ENCODE data around the gene C16orf92.

C16orf92 gene

DNA sequence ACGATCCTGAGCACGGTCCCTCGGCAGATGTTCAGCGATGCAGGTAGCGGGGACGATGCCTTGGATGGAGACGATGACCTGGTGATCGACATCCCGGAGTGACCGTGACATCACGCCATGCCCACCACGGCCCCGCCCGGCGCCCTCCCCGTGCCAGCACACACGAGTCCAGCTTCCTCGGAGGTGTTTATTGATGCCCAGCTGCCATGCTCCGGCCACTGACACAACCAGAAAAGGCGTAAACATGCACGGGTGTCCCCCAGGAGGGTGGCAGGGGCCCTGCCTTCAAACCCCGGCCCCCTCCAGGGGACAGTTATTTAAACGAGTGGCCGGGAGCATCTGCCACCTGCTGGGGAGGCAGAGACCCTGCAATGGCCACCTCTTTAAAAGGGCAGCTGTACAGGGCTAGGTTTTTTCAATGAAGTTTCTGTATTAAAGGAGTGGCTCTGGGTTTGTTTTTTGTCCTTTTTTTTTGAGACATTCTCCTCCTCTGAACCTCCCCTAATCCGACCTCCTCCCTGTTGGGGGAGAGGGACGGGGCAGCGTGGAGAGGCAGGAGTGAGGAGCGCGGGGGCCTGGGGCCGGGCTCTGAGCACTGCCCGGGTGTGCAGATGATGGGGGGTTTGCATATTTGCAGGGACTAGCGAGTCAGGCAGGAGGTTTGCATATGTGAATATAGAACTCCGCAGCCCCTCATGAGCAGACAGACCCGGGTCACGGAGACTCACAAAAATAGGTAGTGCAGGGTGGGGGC lies 17.5 kb upstream of the C16orf92 start:
- Histone ChIP-seq H3K9me3 (no peaks in the 10 kb centered on the region), H3K27ac (no peak overlapping the region), H3K4me1 (peaks cover 0 to 15% (median 4%) of the 10 kb centered on the region in 4 donors), H3K4me3 (no peak overlapping the region), H3K36me3 (peaks cover 0 to 42% (median 22%) of the 10 kb centered on the region in 3 donors), H3K27me3 (peaks cover 0 to 43% of the 10 kb centered on the region in 2 donors)
- DNase-seq: no peak
- intact Hi-C loops (cut with DNase I; ENCODE audit: low total_unique reads): loop anchor here (5.0 to 10.0 kb wide), 3 partner anchors 81 to 308 kb away; partner anchors contain the start of genes CDIPT and KCTD13
- TF ChIP-seq, protein P1, sequence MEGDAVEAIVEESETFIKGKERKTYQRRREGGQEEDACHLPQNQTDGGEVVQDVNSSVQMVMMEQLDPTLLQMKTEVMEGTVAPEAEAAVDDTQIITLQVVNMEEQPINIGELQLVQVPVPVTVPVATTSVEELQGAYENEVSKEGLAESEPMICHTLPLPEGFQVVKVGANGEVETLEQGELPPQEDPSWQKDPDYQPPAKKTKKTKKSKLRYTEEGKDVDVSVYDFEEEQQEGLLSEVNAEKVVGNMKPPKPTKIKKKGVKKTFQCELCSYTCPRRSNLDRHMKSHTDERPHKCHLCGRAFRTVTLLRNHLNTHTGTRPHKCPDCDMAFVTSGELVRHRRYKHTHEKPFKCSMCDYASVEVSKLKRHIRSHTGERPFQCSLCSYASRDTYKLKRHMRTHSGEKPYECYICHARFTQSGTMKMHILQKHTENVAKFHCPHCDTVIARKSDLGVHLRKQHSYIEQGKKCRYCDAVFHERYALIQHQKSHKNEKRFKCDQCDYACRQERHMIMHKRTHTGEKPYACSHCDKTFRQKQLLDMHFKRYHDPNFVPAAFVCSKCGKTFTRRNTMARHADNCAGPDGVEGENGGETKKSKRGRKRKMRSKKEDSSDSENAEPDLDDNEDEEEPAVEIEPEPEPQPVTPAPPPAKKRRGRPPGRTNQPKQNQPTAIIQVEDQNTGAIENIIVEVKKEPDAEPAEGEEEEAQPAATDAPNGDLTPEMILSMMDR (IDR thresholded peaks at IDR 0.05): peak; percentile 68 to 76

DNA sequence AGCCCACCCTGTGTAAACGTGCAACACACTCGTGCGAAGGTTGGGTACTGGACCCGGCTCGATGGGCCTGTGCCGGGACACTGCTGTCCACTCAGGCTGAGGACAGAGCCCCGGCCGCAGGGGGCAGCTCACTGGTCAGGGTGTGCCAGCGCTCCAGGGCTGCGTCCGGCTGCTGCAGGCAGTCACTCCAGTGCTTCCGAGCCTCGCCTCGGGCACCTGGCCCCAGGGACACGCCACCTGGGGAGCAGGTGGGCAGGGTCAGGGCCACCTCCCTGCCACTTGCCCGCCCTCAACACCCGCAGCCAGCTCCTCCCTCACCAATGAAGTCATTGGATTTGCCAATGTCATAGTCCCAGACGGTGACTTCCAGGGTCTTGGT lies 16.9 kb upstream of the C16orf92 start:
- Histone ChIP-seq H3K9me3 (no peaks in the 10 kb centered on the region), H3K4me3 (no peak overlapping the region), H3K27ac (no peak overlapping the region), H3K4me1 (peaks cover 0 to 20% (median 9%) of the 10 kb centered on the region in 4 donors), H3K36me3 (peaks cover 0 to 36% (median 16%) of the 10 kb centered on the region in 3 donors), H3K27me3 (peaks cover 0 to 49% of the 10 kb centered on the region in 2 donors)
- TF ChIP-seq, protein P1 (IDR thresholded peaks at IDR 0.05): no peak
- intact Hi-C loops (cut with DNase I; ENCODE audit: low total_unique reads): loop anchor here (5.0 to 10.0 kb wide), 3 partner anchors 81 to 309 kb away; partner anchors contain the start of genes CDIPT and KCTD13
- no peak for DNase-seq

DNA sequence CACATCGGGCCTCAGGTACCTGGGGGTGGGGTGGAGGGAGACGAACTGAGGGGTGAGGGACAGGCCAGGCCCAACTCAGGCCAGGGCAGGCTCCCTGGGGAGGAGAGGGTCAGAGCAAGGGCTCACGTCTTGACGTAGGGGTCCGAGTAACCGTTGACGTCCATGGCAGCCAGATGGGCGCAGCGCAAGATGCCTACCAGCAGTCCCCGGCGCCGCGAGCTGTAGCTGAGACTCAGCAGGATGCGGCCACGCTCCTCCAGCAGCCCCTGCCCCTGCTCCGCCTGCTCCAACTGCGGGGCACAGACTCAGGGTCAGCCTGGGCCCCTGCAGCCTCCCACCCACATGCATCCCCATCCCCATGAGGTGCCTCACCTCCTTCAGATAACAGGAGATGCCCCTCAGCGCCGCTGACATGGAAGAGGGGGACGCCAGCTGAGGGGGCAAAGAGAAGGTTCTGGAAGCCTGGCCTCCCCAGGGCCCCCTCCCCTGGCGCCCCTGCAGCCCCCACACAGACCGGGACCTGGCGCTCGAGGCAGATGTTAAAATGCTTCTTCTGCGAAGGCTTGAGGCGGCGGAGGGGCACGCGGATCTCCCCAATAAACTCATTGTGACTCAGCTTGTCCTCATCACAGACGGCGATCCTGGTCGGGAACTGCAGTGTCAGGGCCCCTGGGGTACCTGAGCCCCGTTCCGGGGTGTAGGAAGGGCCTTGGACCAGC lies 16.2 kb upstream of the C16orf92 start:
- H3K36me3 ChIP-seq: peaks cover 0 to 29% (median 9%) of the 10 kb centered on the region in 3 donors
- no peak overlapping the region for H3K4me3 ChIP-seq
- H3K9me3 ChIP-seq: no peaks in the 10 kb centered on the region
- no peak for DNase-seq
- peaks cover 4 to 56% of the 10 kb centered on the region in 2 donors for H3K27me3 ChIP-seq
- intact Hi-C loops (cut with DNase I; ENCODE audit: low total_unique reads): loop anchor here (5.0 to 10.0 kb wide), 3 partner anchors 82 to 310 kb away; partner anchors contain the start of genes CDIPT and KCTD13
- H3K4me1 ChIP-seq: peaks cover 0 to 28% (median 16%) of the 10 kb centered on the region in 4 donors
- H3K27ac ChIP-seq: no peak overlapping the region
- TF ChIP-seq, protein P1 (IDR thresholded peaks at IDR 0.05): no peak

DNA sequence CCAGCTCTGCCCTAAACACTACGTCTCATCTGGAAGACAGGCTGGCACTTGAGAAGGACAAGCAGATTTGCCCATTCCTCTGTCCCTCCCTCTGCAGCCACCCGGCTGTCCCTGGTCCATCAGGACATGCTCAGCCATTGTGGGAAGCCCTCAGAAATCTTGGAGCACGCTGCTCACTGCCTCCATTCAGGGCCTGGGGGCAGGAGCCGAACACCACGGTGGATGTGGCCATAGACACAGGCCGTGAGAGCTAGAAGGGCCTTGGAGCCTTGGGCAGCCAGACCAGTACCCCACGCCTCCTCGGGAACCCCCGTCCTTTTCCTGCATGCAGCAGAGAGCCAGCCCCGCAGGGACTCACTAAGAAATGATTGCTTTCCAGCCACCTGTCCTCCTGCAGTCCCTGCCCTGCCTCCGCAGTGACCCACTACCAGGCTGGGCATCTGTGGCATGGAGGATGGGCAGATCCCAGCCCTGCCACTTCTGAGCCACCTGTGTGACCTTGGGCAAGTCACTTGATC lies 15.6 kb upstream of the C16orf92 start:
- Histone ChIP-seq H3K4me3 (no peak overlapping the region), H3K4me1 (peaks cover 0 to 28% (median 20%) of the 10 kb centered on the region in 4 donors), H3K36me3 (peaks cover 0 to 23% (median 3%) of the 10 kb centered on the region in 3 donors), H3K9me3 (no peaks in the 10 kb centered on the region), H3K27ac (no peak overlapping the region), H3K27me3 (peaks cover 4 to 62% of the 10 kb centered on the region in 2 donors)
- intact Hi-C loops (cut with DNase I; ENCODE audit: low total_unique reads): loop anchor here (5.0 to 10.0 kb wide), 3 partner anchors 83 to 310 kb away; partner anchors contain the start of genes CDIPT and KCTD13
- TF ChIP-seq, protein P1 (IDR thresholded peaks at IDR 0.05): no peak
- no peak for DNase-seq

DNA sequence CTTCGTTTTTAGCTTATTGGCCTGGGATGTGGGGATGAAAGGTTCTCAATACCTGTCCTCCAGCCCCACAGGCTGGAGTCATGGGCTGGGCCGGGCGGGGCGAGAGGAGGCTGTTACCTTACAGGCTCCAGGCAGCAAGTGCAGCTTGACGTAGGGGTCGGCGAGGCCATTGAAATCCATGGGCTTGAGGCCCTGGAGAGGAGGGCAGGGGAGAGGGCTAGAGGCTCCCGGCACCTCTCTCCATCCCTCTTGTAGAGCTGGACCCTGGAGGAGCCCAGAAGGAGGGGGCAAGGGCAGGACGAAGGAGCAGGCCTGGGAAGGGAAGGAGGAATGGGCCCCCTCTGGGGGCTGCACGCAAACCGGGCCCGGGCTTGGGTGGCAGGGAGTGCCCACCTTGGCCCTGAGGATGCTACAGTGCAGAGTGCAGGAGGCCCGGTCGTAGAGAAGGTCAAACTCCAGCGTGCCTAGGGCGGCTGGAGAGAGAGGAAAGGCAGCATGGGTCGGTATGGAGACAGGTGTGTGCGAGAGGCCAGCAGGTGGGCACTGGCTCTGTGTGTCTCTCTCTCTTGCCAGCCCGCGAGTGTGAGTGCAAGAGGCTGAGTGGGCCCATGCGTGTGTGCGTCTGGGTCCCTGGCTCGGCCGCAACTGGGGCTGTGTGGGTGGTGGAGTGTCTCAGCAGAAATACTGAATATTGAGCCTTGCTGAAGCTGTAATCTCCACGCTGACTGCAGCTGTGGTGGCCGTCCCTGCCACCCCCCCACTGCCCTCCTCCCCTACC lies 13.7 kb upstream of the C16orf92 start:
- Histone ChIP-seq H3K27me3 (peaks cover 4 to 66% of the 10 kb centered on the region in 2 donors), H3K36me3 (peaks cover 0 to 7% (median 0%) of the 10 kb centered on the region in 3 donors), H3K4me3 (no peak overlapping the region), H3K9me3 (no peaks in the 10 kb centered on the region), H3K4me1 (peaks cover 0 to 28% (median 20%) of the 10 kb centered on the region in 4 donors), H3K27ac (no peak overlapping the region)
- TF ChIP-seq, protein P1 (IDR thresholded peaks at IDR 0.05): no peak
- intact Hi-C loops (cut with DNase I; ENCODE audit: low total_unique reads): loop anchor here (5.0 to 10.0 kb wide), 3 partner anchors 84 to 312 kb away; partner anchors contain the start of genes CDIPT and KCTD13
- DNase-seq: no peak
